Purkinje cell (primary cell): ENCODE data around the gene HAUS3. TPM values are rescaled to one million over a fixed set of nuclear protein-coding genes. Genes with fewer than 3 reads are reported as not detected.

Experiments
- polyA plus RNA-seq: library from polyadenylated mRNA; unstranded; fragments of >200 nt; fragmentation: Nextera tagmentation; gene quantifications from 2 replicates; pipeline ENCODE4 v1.2.1, GENCODE V29; 2014

Gene HAUS3, protein sequence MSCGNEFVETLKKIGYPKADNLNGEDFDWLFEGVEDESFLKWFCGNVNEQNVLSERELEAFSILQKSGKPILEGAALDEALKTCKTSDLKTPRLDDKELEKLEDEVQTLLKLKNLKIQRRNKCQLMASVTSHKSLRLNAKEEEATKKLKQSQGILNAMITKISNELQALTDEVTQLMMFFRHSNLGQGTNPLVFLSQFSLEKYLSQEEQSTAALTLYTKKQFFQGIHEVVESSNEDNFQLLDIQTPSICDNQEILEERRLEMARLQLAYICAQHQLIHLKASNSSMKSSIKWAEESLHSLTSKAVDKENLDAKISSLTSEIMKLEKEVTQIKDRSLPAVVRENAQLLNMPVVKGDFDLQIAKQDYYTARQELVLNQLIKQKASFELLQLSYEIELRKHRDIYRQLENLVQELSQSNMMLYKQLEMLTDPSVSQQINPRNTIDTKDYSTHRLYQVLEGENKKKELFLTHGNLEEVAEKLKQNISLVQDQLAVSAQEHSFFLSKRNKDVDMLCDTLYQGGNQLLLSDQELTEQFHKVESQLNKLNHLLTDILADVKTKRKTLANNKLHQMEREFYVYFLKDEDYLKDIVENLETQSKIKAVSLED
- 4.7 and 6.1 TPM in 2 replicates for polyA plus RNA-seq

DNA sequence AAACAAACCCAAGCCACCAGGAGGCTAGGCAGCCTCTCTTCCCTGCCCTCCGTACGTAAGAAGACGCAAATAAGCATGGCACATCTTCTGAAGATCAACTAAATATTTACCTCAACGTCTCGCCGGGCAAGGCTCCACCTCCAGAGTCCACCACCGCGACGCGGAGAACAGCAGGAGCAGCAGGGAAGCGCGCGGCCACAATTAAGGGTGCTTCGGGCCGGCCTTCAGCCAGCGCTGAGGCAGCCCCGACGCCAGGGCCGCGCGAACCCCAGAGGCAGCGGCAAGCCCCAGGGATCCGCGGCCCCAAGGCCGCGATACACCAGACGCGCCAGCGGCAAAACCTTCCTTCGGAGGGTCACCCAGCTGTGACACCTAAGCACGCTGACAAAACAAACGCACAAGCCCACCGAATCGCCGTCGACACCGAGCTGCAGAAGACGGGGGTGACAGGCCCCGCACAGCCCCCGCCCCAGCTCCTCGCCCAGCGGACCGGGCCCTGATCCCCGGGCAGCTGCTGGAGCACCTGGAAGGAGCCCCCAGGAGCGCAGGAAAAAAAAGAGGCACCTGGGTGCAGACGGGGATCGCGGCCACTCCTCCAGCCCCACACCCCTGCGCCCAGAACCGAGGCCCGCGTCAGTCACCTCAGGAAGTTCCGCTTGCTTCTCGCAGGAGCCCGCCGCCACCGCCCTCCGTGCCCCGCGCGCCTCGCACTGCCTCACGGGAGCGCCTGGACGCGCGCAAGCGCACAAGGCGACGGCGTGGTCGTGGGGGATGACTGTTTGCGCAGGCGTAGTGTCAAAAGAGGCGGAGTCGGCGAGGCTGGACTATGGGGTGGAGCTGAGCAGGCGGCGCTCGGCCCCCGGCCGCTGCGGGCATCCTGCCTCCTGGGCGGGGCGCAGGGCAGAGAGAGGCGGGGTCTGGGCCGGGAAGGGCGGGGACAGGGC is at the start of gene HAUS3, which contains the start of gene POLN:
Gene HAUS3 (minus strand): TSS at position 712 of the 944 bp plus-strand sequence. CDS start 1,175 bp downstream, outside the sequence.
Gene POLN (minus strand): TSS at position 712 of the 944 bp plus-strand sequence. CDS start 12,890 bp downstream, outside the sequence.

GRCh38 chr4:2261853-2262144 is 19.9 kb upstream of the HAUS3 start, which contains the start of gene MXD4:
Gene MXD4 (minus strand): TSS chr4:2262109. CDS start chr4:2261980, 129 bp downstream.

Other genes with a start within 250 kb of the HAUS3 start
- gene NELFA, start 233.1 kb downstream of the HAUS3 start, polyA plus RNA-seq, result 3.6 and 4.1 TPM in 2 replicates
- gene NAT8L, start 182.8 kb downstream of the HAUS3 start, polyA plus RNA-seq, result 3.7 and 6.3 TPM in 2 replicates
- gene POLN, start within 50 bp of the HAUS3 start, polyA plus RNA-seq, result 2.8 and 9.1 TPM in 2 replicates
- 0.17 and 0.34 TPM in 2 replicates for gene MXD4, start 20.0 kb upstream of the HAUS3 start, polyA plus RNA-seq
- 7.0 and 11.5 TPM in 2 replicates for gene ZFYVE28, start 176.5 kb upstream of the HAUS3 start, polyA plus RNA-seq
- 0.32 and 1.3 TPM in 2 replicates for gene CFAP99, start 176.8 kb upstream of the HAUS3 start, polyA plus RNA-seq
- 22.7 and 39.4 TPM in 2 replicates for gene RNF4, start 227.0 kb upstream of the HAUS3 start, polyA plus RNA-seq